NCI-H510A (cell line): Measurements from ENCODE around the gene LGALS1.
A peak's percentile ranks its signal among the peaks of the same experiment; 100 is the strongest.
"Not testable (repeated sequence)": the region's sequence is repeated elsewhere in the genome, so short reads cannot be mapped to it uniquely, and the experiment has no call there.

ENCODE experiments used
- DNase-seq: peaks from one replicate; lab custom pipeline; 2025; lab: John Stamatoyannopoulos, UW

The LGALS1 gene

DNA sequence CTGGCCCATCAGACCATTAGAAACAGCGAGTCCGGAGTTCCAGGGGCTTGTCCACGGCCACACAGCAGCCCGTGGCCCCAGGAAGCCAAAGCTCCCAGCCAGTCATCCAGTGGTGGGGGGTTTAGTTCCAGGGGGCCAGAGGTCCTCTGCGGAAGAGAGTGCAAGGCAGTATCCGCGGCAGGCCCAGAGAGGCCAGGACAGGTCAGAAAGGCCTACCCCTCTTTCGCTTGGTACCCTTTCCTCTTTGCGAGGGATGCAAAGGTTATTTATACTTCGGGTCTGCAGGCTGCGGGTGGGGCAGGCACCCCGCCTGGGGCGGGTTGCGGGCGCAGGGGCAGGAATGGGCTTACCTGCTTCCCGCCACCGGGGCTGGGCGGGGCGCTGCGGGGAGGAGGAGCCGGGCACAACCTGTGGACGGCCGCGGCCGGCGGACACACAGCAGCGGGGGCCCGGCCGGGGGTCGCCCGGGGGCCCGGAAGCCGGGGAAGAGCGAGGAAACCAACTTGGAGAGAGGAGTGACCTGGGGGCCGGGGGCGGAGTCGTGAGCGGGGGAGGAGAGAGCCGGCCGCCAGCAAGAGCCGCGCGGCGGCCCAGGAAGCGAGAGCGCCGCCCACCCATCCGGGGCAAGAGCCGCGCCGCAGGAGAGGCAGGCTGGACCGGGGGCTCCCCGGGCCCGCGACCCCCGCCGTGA is 36.2 kb upstream of the LGALS1 start, which contains the start of gene SH3BP1:
SH3BP1 (plus strand) TSS at position 600 of the 691 bp plus-strand sequence. CDS start 119 bp downstream, outside the sequence.
- no peak for DNase-seq

GRCh38 chr22:37639771-37640590 is 35.5 kb upstream of the LGALS1 start:
- DNase-seq, result no peak

DNA sequence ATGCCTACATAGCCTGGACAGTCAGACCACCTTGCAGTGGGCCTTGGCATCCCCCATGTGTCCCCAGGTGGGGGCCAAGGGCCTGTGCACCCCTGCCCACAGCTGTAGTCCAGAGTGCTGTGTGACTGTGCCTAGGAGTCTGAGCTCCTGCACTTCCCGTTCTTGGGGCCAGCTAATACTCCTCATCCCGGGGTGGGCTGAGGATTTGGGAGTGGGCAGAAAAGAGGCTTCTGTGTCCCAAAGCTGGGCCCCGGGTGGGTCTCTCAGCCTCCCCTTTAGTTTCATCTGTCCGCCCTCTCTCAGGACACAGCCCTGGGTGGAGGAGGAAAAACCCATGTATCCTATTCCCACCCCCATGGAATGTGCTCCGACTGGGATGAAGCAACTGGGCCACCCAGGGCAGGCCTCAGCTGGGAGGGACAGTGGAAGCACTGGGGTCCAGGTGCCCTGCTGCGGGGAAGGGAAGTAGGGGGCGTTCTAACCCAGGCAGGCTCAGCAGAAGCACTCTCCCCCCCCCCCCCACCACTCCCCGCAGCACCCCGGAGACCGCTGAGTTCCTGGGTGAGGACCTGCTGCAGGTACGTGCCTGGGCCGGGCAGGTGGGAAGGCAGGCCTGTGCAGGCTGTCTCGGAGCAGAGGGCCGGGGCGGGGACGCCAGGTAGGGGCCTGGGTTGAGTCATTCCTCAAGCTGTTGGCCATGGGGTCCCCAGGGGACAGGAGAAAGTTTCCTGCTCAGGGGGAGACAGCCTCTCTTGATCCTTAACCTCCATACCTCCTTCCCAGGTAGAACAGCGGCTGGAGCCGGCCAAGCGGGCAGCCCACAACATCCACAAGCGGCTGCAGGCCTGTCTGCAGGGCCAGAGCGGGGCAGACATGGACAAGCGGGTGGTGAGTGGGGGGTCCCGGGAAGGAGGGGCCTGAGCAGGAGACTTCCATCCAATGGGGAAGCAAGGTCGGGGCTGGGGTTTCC is 34.6 kb upstream of the LGALS1 start:
- DNase-seq, result no peak

DNA sequence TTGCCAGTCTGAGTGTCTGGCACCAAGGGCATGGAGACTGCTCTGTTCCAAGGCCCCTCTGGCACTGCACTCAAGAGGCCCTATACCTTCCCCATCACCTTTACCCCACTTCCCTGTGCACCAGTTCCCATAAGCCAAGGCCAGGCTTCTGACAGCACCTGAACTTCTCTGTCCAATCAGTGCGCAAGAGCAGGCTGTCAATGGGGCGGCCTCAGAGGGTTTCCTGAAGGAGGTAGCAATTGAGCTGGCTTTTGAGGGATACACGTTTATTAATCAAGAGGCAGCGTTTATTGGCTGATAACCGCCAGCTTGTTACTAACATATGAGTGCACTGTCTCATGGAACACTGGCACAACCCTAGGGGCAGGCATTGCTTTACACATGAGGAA is 33.9 kb upstream of the LGALS1 start:
- no peak for DNase-seq

DNA sequence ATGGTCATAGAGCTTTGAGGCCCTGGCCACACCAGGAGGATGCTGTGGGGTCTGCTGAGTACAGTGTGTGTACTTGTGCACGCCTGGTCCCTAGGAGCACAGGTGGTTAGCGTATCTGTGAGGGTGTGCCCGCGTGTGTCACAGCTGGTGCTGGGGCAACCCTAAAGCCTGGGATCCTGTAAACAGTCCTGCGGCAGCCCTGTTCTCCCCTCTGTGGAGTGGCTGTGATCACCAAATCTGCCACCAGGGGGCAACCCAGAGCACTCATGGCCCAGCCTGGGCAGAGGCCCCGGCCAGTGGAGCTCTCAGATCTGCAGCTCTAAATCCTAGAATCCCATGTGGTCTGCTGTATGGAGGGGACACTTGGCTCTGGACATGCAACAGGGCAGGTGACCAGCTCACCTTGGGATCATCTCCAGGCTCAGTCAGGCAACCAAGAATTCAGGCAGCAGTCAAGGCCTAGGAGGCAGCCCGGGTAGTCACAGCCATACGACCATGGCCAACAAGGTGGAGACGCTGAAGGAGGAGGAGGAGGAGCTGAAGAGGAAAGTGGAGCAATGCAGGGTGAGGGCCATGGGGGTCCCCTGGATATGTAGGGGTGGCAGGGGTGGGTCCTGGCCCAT is 32.1 kb upstream of the LGALS1 start:
- no peak for DNase-seq

DNA sequence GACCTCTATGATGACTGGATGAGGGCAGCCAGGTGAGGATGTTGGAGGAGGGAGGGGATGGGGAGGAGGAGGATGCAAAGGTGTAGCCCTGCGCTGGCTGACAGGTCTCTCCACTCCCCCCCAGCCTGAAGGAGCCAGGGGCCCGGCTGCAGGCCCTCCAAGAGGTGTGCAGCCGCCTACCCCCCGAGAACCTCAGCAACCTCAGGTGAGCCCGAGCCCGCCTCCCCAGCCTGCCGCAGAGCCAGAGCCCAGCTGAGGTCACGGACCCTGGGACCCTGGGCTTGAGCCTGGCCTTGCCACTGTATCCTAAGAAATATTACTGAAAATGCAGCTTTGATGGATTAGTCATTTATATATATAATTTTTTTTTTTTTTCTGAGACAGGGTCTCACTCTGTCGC is 28.1 kb upstream of the LGALS1 start:
- DNase-seq, result no peak

GRCh38 chr22:37647928-37648327 is 27.5 kb upstream of the LGALS1 start:
- no peak for DNase-seq

DNA sequence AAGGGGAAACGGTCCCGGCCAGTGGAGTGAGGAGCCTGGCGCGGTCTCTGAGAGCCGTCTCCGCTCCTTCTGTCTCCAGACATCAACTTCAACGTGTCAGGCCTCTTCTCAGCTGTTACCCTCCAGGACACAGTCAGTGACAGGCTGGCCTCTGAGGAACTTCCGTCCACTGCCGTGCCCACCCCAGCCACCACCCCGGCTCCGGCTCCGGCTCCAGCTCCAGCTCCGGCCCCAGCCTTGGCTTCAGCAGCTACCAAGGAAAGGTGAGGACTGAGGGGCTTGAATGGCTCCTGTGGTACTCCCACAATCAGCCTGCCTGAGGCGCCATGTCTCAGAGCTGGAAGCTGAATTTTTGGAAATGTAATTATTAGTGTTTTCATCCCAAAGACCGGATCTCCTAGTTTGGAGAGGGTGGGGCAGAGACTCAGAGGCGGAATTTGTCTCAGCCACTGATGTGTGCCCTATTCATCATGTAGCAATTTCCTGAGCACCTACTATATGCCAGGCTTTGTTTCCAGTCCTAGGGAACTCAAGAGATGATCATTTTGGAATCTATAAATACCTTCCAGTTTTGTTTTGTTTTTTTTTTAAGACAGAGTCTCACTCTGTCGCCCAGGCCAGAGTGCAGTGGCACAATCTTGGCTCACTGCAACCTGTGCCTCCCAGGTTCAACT is 24.8 kb upstream of the LGALS1 start:
- no peak for DNase-seq

DNA sequence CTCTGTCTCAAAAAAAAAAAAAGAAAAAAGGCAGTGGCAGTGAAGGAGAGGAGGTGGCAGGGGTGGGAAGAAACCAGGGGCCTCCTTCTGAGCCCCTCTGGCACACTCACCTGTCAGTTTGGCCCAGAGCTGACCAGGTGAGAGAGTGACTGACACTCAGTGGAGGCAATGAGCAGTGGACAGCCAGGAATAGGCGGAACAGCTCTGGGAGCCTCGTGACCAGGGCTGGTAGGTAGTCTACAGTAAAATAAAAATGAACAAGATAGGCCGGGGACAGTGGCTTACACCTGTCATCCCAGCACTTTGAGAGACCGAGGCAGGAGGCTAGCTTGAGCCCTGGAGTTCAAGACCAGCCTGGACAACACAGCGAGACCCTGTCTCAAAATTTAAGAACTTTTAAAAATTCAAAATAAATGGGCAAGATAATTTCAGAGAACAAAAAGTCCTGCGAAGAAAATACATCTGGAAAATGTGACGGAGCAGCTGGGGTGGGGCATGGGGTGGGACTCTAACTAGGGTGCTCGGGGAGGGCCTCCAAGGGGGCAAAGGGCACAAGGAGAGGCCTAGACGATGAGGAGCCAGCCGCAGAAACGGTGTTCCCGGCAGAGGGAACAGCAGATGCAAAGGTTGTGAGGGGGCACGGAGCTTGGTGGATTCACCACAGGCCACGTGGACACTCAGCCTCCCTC is 20.7 kb upstream of the LGALS1 start:
- DNase-seq, result no peak

- no peak for DNase-seq
Measured at GRCh38 chr22:37655252-37655563, 20.2 kb upstream of the LGALS1 start.

DNA sequence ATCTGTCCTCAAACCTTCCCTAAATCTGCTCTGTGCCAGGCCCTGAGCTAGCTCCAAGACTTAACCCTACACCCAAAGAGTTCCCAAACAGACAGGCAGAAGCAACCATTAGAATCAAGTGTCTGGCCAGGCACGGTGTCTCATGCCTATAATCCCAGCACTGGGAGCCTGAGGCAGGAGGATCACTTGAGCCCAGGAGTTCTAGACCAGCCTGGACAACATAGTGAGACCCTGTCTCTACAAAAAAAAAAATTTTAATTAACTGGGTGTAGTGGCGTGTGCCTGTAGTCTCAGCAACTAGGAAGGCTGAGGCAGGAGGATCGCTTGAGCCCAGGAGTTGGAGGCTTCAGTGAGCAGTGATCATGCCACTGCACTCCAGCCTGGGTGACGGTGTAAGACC is 18.9 kb upstream of the LGALS1 start:
- not testable (repeated sequence) for DNase-seq

DNA sequence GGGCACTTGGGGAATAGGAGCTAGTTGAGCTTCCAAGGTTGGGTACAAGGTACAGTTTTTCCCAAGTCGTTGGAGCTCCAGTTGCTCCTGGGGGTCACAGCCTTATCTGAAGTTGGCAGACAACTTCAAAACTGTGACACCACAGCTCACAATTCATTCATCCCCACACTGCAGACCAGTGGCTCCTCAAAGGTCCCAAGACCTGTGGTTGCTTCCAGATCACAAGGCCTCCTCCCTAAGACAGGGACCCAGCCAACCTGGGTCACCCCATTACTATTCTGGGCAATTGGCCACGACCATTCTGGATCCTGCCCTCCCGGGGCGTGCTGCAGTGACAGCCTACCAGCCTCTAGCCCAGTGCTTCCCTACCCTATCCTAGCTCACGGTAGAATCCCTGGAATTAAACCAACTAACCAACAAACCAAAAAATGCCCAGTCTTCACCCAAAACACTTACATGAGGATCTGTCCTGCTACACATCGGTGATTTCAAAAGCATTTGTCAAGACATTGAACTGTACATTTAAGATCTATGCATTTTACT is 17.8 kb upstream of the LGALS1 start:
- DNase-seq, result no peak

DNA sequence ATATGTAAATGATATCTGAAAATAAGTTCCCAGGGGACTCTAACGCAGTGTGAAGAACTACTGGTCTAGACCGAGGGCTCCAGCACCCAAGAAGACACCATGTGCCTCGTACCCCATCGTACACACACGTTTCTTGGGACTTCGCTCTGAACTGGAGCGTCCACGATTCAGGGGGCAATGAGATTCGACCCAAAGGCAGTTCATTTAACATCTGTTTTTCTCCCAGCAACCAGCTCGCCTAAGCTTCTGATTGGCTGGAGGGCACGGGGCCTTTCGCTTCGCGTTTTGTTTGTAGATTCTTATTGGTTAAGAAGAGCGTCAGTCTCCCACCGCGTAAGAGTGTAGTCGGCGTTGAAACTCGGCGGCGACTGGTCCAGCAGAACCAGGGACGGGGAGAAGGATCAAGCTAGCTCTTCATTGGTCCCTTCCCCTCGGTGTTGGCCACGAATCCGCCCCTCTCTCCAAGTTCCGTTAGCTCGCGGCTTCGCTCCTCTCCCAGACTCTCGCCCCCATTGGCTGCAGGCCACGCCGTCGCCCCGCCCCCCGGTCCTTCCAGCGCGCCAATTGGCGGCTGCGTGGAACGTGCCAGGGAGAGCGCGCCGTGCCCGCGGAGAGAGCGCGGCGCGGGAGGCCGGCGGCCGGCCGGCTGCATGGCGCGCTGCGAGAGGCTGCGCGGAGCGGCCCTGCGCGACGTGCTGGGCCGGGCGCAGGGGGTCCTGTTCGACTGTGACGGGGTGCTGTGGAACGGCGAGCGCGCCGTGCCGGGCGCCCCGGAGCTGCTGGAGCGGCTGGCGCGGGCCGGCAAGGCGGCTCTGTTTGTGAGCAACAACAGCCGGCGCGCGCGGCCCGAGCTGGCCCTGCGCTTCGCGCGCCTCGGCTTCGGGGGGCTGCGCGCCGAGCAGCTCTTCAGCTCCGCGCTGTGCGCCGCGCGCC is 17.0 kb upstream of the LGALS1 start, which contains the start of gene PDXP:
PDXP (plus strand) TSS at position 591 of the 933 bp plus-strand sequence; CDS start at position 651, 60 bp downstream.
- DNase-seq, result peak; percentile 95

DNA sequence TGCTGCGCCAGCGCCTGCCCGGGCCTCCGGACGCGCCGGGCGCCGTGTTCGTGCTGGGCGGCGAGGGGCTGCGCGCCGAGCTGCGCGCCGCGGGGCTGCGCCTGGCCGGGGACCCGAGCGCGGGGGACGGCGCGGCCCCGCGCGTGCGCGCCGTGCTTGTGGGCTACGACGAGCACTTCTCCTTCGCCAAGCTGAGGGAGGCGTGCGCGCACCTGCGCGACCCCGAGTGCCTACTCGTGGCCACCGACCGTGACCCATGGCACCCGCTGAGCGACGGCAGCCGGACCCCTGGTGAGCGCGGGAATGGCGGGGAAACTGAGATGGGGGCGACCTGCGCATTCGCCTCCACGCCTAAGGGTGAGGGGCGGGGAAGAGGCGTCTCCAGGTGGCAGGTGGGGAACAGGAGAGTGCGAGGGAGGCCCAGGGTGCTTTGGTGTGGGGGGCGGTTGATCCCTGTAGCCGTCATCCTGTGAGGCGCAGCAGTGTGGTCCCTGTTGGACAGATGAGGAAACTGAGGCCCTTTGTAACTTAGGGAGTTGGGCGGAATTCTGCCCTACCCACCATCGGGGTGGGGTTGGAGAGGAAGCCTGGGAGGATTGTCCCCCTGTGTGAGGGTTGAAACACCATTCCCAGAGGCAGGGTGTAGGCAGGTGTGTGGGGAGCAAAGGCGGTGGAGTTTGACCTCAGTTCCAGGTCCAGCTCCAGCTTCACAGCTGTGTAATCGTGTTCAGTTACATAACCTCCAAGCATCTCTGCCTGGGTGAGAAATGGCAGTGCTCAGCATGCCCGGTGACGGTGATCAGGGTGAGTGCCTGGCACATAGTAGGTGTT is 16.2 kb upstream of the LGALS1 start:
- no peak for DNase-seq

DNA sequence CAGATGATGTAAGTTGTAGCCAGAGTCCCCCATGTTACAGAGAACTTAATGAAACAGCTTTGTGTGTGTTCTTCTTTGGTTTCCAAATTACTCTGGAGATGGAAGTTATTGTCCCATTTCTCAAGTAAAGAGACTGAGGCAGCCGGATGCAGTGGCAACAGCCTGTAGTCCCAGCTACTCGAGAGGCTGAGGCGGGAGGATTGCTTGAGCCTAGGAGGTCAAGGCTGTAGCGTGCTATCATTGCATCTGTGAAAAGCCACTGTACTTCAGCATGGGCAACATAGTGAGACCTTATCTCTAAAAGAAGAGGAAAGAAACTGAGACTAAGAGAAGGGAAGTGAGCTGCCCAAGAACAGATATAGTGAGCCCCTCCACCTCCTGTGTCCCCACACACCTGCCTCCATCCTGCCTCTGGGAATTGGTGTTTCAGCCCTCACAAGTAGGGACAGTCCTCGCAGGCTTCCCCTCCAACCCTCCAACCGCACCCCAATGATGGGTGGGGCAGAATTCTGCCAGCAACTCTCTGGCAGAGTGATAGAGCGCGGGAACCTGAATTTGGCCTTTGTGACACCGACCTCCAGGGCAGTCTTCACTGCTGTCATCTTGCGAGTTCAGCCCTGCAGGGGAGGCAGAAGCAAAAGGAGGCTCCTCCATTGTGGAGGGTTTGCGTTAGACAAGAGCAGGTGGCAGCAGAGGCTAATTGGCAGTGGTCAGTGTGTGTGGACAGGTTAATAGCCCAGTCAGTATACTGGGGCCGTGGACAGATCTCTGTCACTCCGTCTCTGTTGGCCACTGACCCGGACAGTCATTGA is 15.3 kb upstream of the LGALS1 start:
- DNase-seq, result no peak

GRCh38 chr22:37660709-37661045 is 14.8 kb upstream of the LGALS1 start:
- no peak for DNase-seq

- peak; percentile 43 for DNase-seq
Measured at GRCh38 chr22:37661160-37661924, 14.1 kb upstream of the LGALS1 start.
